Esophagus muscularis mucosa (tissue), 4 donors: Measurements from ENCODE around the gene CACNA2D3. TPM values are rescaled to one million over a fixed set of nuclear protein-coding genes. Genes with fewer than 3 reads are reported as not detected.

Experiments
- DNase-seq: peaks from one replicate; pipeline ENCODE4 v3.0.0-alpha.2; 2017; ENCODE audit errors: extremely low spot score
- H3K27ac ChIP-seq, 4 donors: fragments of 200-600 bp; sonication (generic); replicated peaks in 1 of 4; 1 replicate in 3 of 4; 2 replicates in 1 of 4; pipeline ENCODE4 v1.5.1; 2016 to 2019; ENCODE audit warnings: mild to moderate bottlenecking in 1 of 4
- H3K27me3 ChIP-seq, 4 donors: fragments of 200-600 bp; sonication (generic); one replicate each; pipeline versions ENCODE4 v1.5.1 to v1.6.0; 2016 to 2019
- H3K36me3 ChIP-seq, 4 donors: fragments of 200-600 bp; sonication (generic); one replicate each; pipeline ENCODE4 v1.5.1; 2016 to 2019
- H3K4me1 ChIP-seq, 4 donors: fragments of 200-600 bp; sonication (generic); one replicate each; pipeline ENCODE4 v1.5.1; 2016 to 2019
- H3K4me3 ChIP-seq, 4 donors: fragments of 200-600 bp; sonication (generic); 1 replicate in 2 of 4; 2 replicates in 2 of 4; pipeline ENCODE4 v1.5.1; 2016 to 2019; ENCODE audit warnings: mild to moderate bottlenecking in 4 of 4, moderate library complexity in 1 of 4
- H3K9me3 ChIP-seq, 4 donors: fragments of 200-600 bp; sonication (generic); 1 replicate in 3 of 4; 2 replicates in 1 of 4; pipeline ENCODE4 v1.5.1; 2016 to 2019
- EP300 ChIP-seq: sonication (generic); formaldehyde crosslinking; IDR thresholded peaks from one replicate; pipeline ENCODE4 v1.6.1; 2017; ENCODE audit warnings: antibody characterized with exemption
- POLR2A ChIP-seq: fragments of 450-650 bp; IDR thresholded peaks from one replicate; pipeline ENCODE4 v1.6.1; 2017; ENCODE audit warnings: antibody characterized with exemption, moderate library complexity, mild to moderate bottlenecking, low read depth
- POLR2AphosphoS5 ChIP-seq, 2 donors: sonication (generic); formaldehyde crosslinking; IDR thresholded peaks; one replicate each; pipeline ENCODE4 v1.6.1; 2017; ENCODE audit warnings: antibody characterized with exemption in 2 of 2
- WGBS: methylation state at CpG from one replicate; pipeline ENCODE4 v1.1.5; 2018; 5-methylcytosine and 5-hydroxymethylcytosine counted together
- intact Hi-C: fragments of 100-400 bp; cut with DNase I; formaldehyde crosslinking; loops from one replicate; pipeline ENCODE4 v1.15.1; 2023
- total RNA-seq, 4 donors: library from RNA; depleted of rRNA; stranded (reverse); fragments of >200 nt; gene quantifications; one replicate each; pipeline versions ENCODE4 v1.1.0 to v1.2.1, GENCODE V29; 2016
- TF ChIP-seq, protein P1 (sequence below), 3 experiments: fragments of 200-600 bp in 2 of 3; fragments of 450-650 bp in 1 of 3; sonication (generic) in 2 of 3; IDR thresholded peaks; one replicate each; pipeline ENCODE4 v1.5.1; 2017 to 2019; ENCODE audit warnings: antibody characterized with exemption in 3 of 3, mild to moderate bottlenecking in 2 of 3, moderate library complexity in 1 of 3

Gene CACNA2D3
- total RNA-seq, 4 donors from 2014 or later, result 2.5 to 6.3 (median 3.9) TPM

DNA sequence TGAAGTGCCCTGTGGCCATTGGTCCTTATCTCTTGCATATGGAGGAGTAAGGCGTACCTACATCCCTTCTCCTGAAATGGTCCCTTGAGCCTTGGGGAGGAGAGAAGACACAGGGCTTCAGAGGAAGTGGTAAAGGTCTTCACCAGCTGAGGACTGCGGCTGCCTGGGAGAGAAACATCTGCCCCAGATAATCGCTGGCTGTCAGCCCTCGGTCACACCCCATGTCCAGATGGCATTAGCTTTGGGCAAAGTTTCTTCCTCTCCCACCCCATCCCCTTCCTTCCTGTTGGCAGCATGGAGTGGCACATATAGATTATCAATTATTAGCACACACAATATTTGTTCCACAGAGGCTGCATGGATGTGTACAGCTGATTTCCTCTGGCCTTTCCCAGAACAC lies 743.9 kb downstream of the CACNA2D3 start:
- Histone ChIP-seq H3K4me1 (peaks cover 0 to 28% (median 14%) of the 10 kb centered on the region in 4 donors), H3K4me3 (no peak overlapping the region), H3K27ac (no peak overlapping the region), H3K36me3 (no peaks in the 10 kb centered on the region), H3K27me3 (no peaks in the 10 kb centered on the region), H3K9me3 (no peaks in the 10 kb centered on the region)
- no peak for DNase-seq
- no peak for TF ChIP-seq EP300
- no peak for TF ChIP-seq POLR2AphosphoS5 (IDR thresholded peaks at IDR 0.05)
- TF ChIP-seq, protein P1, sequence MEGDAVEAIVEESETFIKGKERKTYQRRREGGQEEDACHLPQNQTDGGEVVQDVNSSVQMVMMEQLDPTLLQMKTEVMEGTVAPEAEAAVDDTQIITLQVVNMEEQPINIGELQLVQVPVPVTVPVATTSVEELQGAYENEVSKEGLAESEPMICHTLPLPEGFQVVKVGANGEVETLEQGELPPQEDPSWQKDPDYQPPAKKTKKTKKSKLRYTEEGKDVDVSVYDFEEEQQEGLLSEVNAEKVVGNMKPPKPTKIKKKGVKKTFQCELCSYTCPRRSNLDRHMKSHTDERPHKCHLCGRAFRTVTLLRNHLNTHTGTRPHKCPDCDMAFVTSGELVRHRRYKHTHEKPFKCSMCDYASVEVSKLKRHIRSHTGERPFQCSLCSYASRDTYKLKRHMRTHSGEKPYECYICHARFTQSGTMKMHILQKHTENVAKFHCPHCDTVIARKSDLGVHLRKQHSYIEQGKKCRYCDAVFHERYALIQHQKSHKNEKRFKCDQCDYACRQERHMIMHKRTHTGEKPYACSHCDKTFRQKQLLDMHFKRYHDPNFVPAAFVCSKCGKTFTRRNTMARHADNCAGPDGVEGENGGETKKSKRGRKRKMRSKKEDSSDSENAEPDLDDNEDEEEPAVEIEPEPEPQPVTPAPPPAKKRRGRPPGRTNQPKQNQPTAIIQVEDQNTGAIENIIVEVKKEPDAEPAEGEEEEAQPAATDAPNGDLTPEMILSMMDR (IDR thresholded peaks at IDR 0.05), result no peak
- no peak for TF ChIP-seq POLR2A
- 93% methylated on average over 4 of the region's 4 CpGs for WGBS
- intact Hi-C loops, result loop anchor here (5.0 kb wide), 1 partner anchor 321 kb away; no protein-coding TSS in a partner anchor

- 41% methylated on average over 7 of the region's 7 CpGs for WGBS
- Histone ChIP-seq H3K4me1 (peaks cover 0 to 22% (median 8%) of the 10 kb centered on the region in 4 donors), H3K27ac (no peak overlapping the region), H3K4me3 (no peak overlapping the region), H3K9me3 (no peaks in the 10 kb centered on the region), H3K36me3 (no peaks in the 10 kb centered on the region), H3K27me3 (no peaks in the 10 kb centered on the region)
- intact Hi-C loops, result loop anchor here (5.0 kb wide), 1 partner anchor 82 kb away; no protein-coding TSS in a partner anchor
- no peak for DNase-seq
- TF ChIP-seq EP300, result no peak
- TF ChIP-seq, protein P1 (IDR thresholded peaks at IDR 0.05), result peak; percentile 59 to 73 (median 65)
Observed at GRCh38 chr3:54870423-54870822, 748.1 kb downstream of the CACNA2D3 start.

DNA sequence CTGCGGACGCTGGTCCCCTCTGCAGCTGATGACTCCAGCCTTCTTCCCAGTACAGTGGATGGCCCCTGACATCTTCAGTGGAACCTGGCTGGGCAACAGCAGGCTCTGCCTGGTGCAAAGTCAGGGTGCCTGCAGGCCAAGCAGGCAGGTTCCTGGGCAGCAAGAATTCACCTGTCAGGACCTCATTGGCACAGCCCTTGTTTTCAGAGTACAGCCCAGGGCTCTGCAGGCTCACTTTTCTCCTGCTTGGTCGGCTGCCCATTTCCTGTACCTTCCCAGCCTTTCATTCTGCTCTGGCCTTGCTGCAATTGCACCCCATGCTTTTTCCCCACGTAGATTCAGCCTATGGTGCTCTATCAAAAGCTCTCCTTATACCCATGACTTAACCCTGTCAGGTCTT lies 749.5 kb downstream of the CACNA2D3 start:
- no peaks in the 10 kb centered on the region for H3K27me3 ChIP-seq
- 97% methylated on average over 3 of the region's 4 CpGs for WGBS
- no peak for DNase-seq
- peaks cover 0 to 20% (median 7%) of the 10 kb centered on the region in 4 donors for H3K4me1 ChIP-seq
- H3K27ac ChIP-seq, result no peak overlapping the region
- H3K4me3 ChIP-seq, result no peak overlapping the region
- H3K36me3 ChIP-seq, result no peaks in the 10 kb centered on the region
- no peaks in the 10 kb centered on the region for H3K9me3 ChIP-seq
- intact Hi-C loops, result loop anchor here (5.0 kb wide), 1 partner anchor 80 kb away; no protein-coding TSS in a partner anchor
- TF ChIP-seq POLR2AphosphoS5 (IDR thresholded peaks at IDR 0.05) (no peak), EP300 (no peak), POLR2A (no peak)
- TF ChIP-seq, protein P1 (IDR thresholded peaks at IDR 0.05), result no peak

GRCh38 chr3:54873059-54874010 lies 751.0 kb downstream of the CACNA2D3 start:
- H3K27ac ChIP-seq, result no peak overlapping the region
- no peaks in the 10 kb centered on the region for H3K9me3 ChIP-seq
- WGBS, result 89% methylated on average over 8 of the region's 8 CpGs
- no peaks in the 10 kb centered on the region for H3K27me3 ChIP-seq
- no peak for TF ChIP-seq POLR2A
- no peak for TF ChIP-seq POLR2AphosphoS5 (IDR thresholded peaks at IDR 0.05)
- peaks cover 0 to 9% (median 6%) of the 10 kb centered on the region in 4 donors for H3K4me1 ChIP-seq
- no peak overlapping the region for H3K4me3 ChIP-seq
- intact Hi-C loops, result loop anchor here (5.0 kb wide), 1 partner anchor 79 kb away; no protein-coding TSS in a partner anchor
- DNase-seq, result no peak
- no peaks in the 10 kb centered on the region for H3K36me3 ChIP-seq

DNA sequence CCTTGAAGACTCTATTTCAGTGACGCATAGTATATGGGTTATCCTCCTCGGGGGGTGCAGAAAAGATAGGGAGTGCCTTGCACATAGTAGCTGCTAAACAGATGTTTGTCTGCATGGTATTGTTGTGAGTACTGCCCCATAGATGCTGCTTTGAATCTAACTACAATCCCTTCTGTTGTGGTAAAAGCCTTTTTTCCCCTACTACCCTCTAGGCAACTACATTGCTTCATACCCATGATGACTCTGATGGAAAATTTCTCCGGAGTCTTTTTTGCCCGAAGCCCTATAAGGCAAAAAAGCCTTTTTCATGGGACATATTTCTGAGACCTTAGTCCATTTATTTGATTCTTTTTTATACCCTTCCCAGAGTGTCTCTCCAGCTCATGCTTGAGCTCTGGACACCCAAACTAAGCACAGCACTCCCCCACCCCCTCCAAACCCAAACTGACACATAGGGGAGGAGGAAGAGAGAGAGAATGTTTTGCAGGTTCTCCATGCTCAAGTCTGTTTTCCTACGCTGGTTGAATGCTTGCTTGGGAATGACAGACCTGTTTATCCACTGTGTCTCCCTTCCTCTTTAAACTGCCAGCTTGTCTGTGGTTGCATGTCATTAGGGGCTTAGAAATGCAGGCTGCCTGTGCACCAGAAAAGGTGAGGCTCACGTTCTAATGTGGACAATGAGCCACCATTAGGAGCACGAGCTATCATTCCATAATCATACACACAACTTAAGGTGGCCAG lies 752.6 kb downstream of the CACNA2D3 start:
- 89% methylated on average over 7 of the region's 7 CpGs for WGBS

More for the DNA sequence above, 752.6 kb downstream of the CACNA2D3 start:
- Histone ChIP-seq H3K36me3 (no peaks in the 10 kb centered on the region), H3K9me3 (no peaks in the 10 kb centered on the region), H3K4me1 (peaks cover 0 to 8% (median 6%) of the 10 kb centered on the region in 4 donors), H3K27me3 (no peaks in the 10 kb centered on the region), H3K27ac (no peak overlapping the region), H3K4me3 (no peak overlapping the region)
- TF ChIP-seq POLR2A, result no peak
- TF ChIP-seq EP300, result no peak
- TF ChIP-seq, protein P1 (IDR thresholded peaks at IDR 0.05), result no peak
- no peak for TF ChIP-seq POLR2AphosphoS5 (IDR thresholded peaks at IDR 0.05)
- intact Hi-C loops, result loop anchor here (5.0 kb wide), 1 partner anchor 77 kb away; no protein-coding TSS in a partner anchor
- DNase-seq, result no peak
